Thoracic aorta (tissue), 2 donors: Measurements from ENCODE around the gene CDKN2AIP. TPM values are rescaled to one million over a fixed set of nuclear protein-coding genes. Genes with fewer than 3 reads are reported as not detected.

ENCODE experiments used
- ATAC-seq: fragments of 150-250 bp; one replicate; pipeline ENCODE4 v1.8.0; 2017; ENCODE audit warnings: low read depth; ENCODE audit not compliant: insufficient number of reproducible peaks, low FRiP score
- DNase-seq: peaks from one replicate; pipeline ENCODE4 v3.0.0-alpha.2; 2020; ENCODE audit warnings: low spot score
- H3K27ac ChIP-seq, 2 donors: fragments of 200-600 bp; sonication (generic); 1 replicate in 1 of 2; 2 replicates in 1 of 2; pipeline ENCODE4 v1.5.1; 2016; ENCODE audit warnings: mild to moderate bottlenecking in 2 of 2, moderate library complexity in 2 of 2
- H3K27me3 ChIP-seq: fragments of 200-600 bp; sonication (generic); replicated peaks from 2 replicates; pipeline ENCODE4 v1.6.0; 2016; ENCODE audit warnings: mild to moderate bottlenecking; ENCODE audit not compliant: insufficient read depth
- H3K36me3 ChIP-seq: fragments of 200-600 bp; sonication (generic); one replicate; pipeline ENCODE4 v1.5.1; 2016
- H3K4me1 ChIP-seq, 2 donors: fragments of 200-600 bp; sonication (generic); 1 replicate in 1 of 2; 2 replicates in 1 of 2; pipeline versions ENCODE4 v1.5.1 to v1.6.0; 2016; ENCODE audit warnings: low read depth in 2 of 2, mild to moderate bottlenecking in 1 of 2; ENCODE audit not compliant: control insufficient read depth in 1 of 2
- H3K4me3 ChIP-seq: fragments of 200-600 bp; sonication (generic); 2 replicates; pipeline ENCODE4 v1.5.1; 2016; ENCODE audit warnings: mild to moderate bottlenecking
- H3K9me3 ChIP-seq: fragments of 200-600 bp; sonication (generic); 2 replicates; pipeline ENCODE4 v1.5.1; 2016
- total RNA-seq, 2 donors: library from RNA; depleted of rRNA; stranded (reverse); fragments of >200 nt; gene quantifications; one replicate each; pipeline versions ENCODE4 v1.1.0 to v1.2.3, GENCODE V29; 2016
- TF ChIP-seq, protein P1 (sequence below): fragments of 200-600 bp; sonication (generic); IDR thresholded peaks from one replicate; pipeline ENCODE4 v1.5.1; 2019; ENCODE audit warnings: antibody characterized with exemption

Gene CDKN2AIP
- total RNA-seq, 2 donors from 2014 or later = 12.9 to 20.5 TPM

DNA sequence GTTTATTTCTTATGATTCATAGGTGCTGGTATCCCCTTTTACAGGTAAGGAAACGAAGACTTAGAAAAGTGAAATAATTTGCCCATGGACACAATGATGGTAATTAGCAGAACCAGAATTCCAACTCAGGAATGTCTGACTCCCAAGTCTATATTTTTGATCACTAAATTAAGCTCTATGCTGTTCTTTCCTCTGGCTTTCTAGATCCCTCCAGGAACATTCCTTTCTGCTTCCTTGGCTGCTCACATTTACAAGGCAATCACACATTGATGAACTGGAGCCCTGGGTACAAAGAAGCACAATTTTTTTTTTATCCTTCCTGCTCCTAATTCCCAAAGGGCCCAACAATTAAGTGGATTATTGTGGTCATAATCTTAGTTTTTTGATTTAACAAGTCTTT, 7.0 kb upstream of the CDKN2AIP start:
- H3K27ac ChIP-seq = no peak overlapping the region
- ATAC-seq = no peak
- TF ChIP-seq, protein P1, sequence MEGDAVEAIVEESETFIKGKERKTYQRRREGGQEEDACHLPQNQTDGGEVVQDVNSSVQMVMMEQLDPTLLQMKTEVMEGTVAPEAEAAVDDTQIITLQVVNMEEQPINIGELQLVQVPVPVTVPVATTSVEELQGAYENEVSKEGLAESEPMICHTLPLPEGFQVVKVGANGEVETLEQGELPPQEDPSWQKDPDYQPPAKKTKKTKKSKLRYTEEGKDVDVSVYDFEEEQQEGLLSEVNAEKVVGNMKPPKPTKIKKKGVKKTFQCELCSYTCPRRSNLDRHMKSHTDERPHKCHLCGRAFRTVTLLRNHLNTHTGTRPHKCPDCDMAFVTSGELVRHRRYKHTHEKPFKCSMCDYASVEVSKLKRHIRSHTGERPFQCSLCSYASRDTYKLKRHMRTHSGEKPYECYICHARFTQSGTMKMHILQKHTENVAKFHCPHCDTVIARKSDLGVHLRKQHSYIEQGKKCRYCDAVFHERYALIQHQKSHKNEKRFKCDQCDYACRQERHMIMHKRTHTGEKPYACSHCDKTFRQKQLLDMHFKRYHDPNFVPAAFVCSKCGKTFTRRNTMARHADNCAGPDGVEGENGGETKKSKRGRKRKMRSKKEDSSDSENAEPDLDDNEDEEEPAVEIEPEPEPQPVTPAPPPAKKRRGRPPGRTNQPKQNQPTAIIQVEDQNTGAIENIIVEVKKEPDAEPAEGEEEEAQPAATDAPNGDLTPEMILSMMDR = no peak

DNA sequence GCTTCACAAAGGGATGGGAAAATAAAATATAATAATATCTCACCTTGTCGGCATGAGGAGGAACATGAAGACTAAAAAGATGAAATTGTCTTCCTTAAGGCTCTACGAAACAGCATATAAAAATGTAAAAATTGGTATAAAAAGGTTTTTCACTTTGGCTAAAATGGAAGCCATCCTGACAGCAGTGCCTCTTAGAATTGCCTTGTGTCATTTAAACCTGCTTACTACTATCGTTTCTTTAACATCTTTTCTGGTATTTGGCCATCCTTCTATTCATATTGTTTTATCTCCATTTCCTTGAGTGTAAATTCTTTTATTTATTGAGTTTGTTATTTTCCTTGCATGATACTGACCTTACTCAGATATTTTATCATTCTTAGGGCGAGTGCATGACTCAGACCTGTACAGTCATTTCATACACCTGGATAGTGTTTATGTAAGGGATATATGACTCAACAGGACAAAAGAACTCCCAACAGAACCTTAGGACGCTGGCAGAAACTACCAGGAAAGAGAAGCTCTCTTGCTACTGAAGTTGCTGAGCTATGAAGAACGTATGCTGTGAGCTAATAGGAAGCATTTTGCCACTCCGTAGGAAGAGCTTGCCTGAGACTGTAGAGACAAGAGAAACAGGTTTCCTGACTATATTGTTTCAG, 5.8 kb upstream of the CDKN2AIP start:
- Histone ChIP-seq H3K4me1 (peaks cover 0 to 7% of the 10 kb centered on the region in 2 donors), H3K4me3 (no peak overlapping the region), H3K27me3 (no peaks in the 10 kb centered on the region), H3K27ac (no peak overlapping the region), H3K36me3 (no peaks in the 10 kb centered on the region), H3K9me3 (no peaks in the 10 kb centered on the region)
- DNase-seq (no peak), ATAC-seq (no peak)
- TF ChIP-seq, protein P1 = no peak

More for the DNA sequence above, 7.0 kb upstream of the CDKN2AIP start:
- no peaks in the 10 kb centered on the region for H3K27me3 ChIP-seq
- no peak overlapping the region for H3K4me3 ChIP-seq
- no peak for DNase-seq
- no peaks in the 10 kb centered on the region for H3K36me3 ChIP-seq
- no peaks in the 10 kb centered on the region for H3K4me1 ChIP-seq
- H3K9me3 ChIP-seq = no peaks in the 10 kb centered on the region

DNA sequence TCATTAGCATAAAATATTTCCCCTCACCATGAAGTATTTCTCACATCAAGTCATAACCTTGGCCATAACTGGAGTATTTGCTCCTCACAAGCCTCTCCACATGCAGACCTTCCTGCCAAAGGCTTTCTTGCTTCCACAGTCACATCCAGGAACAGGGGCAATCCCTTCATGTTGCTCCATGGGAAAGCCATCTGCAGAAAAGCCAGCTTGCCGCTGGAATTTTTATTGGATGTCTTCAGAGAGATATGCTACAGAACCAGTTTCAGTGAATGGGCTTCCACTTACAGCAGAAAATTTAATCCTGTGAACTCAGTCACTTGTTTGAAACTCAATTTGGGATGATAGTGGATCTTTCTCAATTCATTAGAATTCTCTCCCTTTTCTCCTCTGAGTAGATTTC, 3.2 kb upstream of the CDKN2AIP start:
- Histone ChIP-seq H3K9me3 (no peaks in the 10 kb centered on the region), H3K36me3 (peaks cover 4% of the 10 kb centered on the region), H3K4me1 (peaks cover 8 to 18% of the 10 kb centered on the region in 2 donors), H3K27ac (no peak overlapping the region), H3K4me3 (no peak overlapping the region), H3K27me3 (no peaks in the 10 kb centered on the region)
- TF ChIP-seq, protein P1 = no peak
- DNase-seq (no peak), ATAC-seq (no peak)

DNA sequence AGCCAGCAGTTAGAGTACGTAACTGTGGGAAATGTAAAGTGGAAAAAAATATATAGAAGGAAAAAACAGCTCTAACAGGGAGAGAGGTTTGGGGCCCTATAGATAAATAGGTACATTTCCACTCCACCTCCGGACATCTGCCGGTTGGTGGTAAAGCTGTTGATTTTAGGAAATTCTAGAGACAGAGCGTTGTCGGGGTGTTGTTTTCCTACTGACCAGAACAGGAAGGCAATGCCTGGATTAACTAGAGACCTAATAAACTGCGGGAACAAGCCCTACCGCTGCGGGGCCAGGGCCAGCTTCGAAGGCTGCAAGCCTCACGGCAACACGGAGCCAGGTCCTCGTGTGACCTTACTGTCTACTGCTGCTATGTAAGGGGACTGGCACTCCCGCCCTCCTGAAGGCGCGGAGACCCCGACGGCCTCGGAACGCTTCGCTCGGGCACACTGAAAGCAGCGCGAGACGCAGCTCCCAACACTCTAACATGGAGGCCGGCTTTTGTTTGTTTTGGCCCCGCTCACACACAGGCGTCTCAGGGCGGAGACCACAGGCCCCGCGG, 702 bp upstream of the CDKN2AIP start:
- ATAC-seq = peak; percentile 59
- Histone ChIP-seq H3K4me1 (peaks cover 25 to 38% of the 10 kb centered on the region in 2 donors), H3K36me3 (peaks cover 15% of the 10 kb centered on the region), H3K27me3 (no peaks in the 10 kb centered on the region), H3K4me3 (peak overlapping the region; percentile 93), H3K27ac (peak overlapping the region; percentile 90 to 98), H3K9me3 (no peaks in the 10 kb centered on the region)
- peak; percentile 10 for DNase-seq
- TF ChIP-seq, protein P1 = no peak

DNA sequence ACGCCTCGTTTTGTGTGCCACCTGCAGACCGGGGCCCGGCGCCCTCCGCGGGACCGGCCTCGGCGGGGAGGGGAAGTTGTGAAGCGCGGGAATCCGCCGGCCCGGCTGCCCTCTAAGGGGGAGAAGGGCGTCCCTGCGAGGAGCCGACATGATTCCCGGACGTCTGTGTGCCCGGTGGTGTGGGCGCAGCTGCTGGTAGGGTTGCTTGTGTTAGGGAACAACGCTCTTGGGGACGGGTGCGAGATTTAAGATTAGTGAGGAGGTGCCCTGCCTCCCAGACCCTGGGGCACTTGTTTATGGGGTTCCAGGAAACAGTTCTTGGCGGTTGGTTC, 627 bp downstream of the CDKN2AIP start:
- no peak for DNase-seq

More for the DNA sequence above, 627 bp downstream of the CDKN2AIP start:
- no peak for ATAC-seq
- H3K4me1 ChIP-seq = peaks cover 25 to 38% of the 10 kb centered on the region in 2 donors
- no peaks in the 10 kb centered on the region for H3K27me3 ChIP-seq
- peak overlapping the region; percentile 90 to 98 for H3K27ac ChIP-seq
- no peaks in the 10 kb centered on the region for H3K9me3 ChIP-seq
- peaks cover 16% of the 10 kb centered on the region for H3K36me3 ChIP-seq
- H3K4me3 ChIP-seq = peak overlapping the region; percentile 93
- TF ChIP-seq, protein P1 = no peak
